ENCODE results near the gene EHD4.

DNA sequence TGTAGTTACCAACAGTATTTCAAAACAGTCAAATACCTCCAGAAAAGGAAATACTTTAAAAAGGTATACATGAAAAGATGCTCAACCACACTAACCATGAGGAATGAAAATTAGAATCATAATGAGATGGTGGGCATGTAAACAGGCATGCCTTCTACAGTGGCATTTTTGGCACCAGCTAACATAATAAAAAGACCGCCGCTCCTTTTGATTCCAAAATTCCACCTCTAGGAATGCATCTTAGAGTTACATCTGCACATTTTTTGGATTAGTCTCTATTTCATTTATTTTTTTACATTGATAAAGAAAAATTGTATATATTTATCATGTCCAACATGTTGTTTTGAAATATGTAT is 41.5 kb downstream of the EHD4 start:
- TF ChIP-seq, protein P1, sequence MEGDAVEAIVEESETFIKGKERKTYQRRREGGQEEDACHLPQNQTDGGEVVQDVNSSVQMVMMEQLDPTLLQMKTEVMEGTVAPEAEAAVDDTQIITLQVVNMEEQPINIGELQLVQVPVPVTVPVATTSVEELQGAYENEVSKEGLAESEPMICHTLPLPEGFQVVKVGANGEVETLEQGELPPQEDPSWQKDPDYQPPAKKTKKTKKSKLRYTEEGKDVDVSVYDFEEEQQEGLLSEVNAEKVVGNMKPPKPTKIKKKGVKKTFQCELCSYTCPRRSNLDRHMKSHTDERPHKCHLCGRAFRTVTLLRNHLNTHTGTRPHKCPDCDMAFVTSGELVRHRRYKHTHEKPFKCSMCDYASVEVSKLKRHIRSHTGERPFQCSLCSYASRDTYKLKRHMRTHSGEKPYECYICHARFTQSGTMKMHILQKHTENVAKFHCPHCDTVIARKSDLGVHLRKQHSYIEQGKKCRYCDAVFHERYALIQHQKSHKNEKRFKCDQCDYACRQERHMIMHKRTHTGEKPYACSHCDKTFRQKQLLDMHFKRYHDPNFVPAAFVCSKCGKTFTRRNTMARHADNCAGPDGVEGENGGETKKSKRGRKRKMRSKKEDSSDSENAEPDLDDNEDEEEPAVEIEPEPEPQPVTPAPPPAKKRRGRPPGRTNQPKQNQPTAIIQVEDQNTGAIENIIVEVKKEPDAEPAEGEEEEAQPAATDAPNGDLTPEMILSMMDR (IDR thresholded peaks at IDR 0.05) = no peak
- TF ChIP-seq EP300 (IDR thresholded peaks at IDR 0.05) (no peak), POLR2A (IDR thresholded peaks at IDR 0.05) (no peak)

Measured in ovary (tissue), 3 donors.